CD4-positive, alpha-beta T cell treated with Interferon alpha-2 for 1 hour (primary cell): ENCODE measurements around the gene FCN3.
"Not testable (repeated sequence)": the region's sequence is repeated elsewhere in the genome, so short reads cannot be mapped to it uniquely, and the experiment has no call there.

Experiments
- DNase-seq, 2 donors: peaks; one replicate each; pipeline ENCODE4 v3.0.0-alpha.2; 2020 to 2022

The FCN3 gene

GRCh38 chr1:27374362-27375086 lies at the start of gene FCN3:
Gene FCN3 (minus strand): TSS chr1:27374824. CDS start chr1:27374818, 6 bp downstream.
- DNase-seq, result no peak

GRCh38 chr1:27423709-27424108 lies 49.1 kb upstream of the FCN3 start:
- no peak for DNase-seq

- peak in 1 of 2 donors; percentile 40 for DNase-seq
Observed at GRCh38 chr1:27418326-27419185, 43.9 kb upstream of the FCN3 start.

GRCh38 chr1:27417713-27418112 lies 43.1 kb upstream of the FCN3 start:
- no peak for DNase-seq

- peak; percentile 71 to 77 for DNase-seq
Observed at GRCh38 chr1:27416387-27417111, 41.9 kb upstream of the FCN3 start.

- DNase-seq, result no peak
Observed at GRCh38 chr1:27414091-27414490, 39.5 kb upstream of the FCN3 start.

- no peak for DNase-seq
Observed at GRCh38 chr1:27413004-27413403, 38.4 kb upstream of the FCN3 start.

GRCh38 chr1:27412502-27412901 lies 37.9 kb upstream of the FCN3 start:
- no peak for DNase-seq

GRCh38 chr1:27410709-27411108 lies 36.1 kb upstream of the FCN3 start:
- DNase-seq, result no peak

GRCh38 chr1:27409669-27410068 lies 35.0 kb upstream of the FCN3 start:
- DNase-seq, result no peak

- DNase-seq, result no peak
Observed at GRCh38 chr1:27408151-27408550, 33.5 kb upstream of the FCN3 start.

GRCh38 chr1:27406791-27407190 lies 32.2 kb upstream of the FCN3 start:
- DNase-seq, result peak in 1 of 2 donors; percentile 42

- DNase-seq, result no peak
Observed at GRCh38 chr1:27406362-27406680, 31.7 kb upstream of the FCN3 start.

- DNase-seq, result not testable (repeated sequence)
Observed at GRCh38 chr1:27405598-27406361, 31.2 kb upstream of the FCN3 start.

GRCh38 chr1:27405074-27405473 lies 30.4 kb upstream of the FCN3 start:
- DNase-seq, result no peak

GRCh38 chr1:27403931-27404330 lies 29.3 kb upstream of the FCN3 start:
- DNase-seq, result no peak

GRCh38 chr1:27403065-27403726 lies 28.6 kb upstream of the FCN3 start:
- peak; percentile 31 to 41 for DNase-seq

- peak in 1 of 2 donors; percentile 47 for DNase-seq
Observed at GRCh38 chr1:27402349-27402754, 27.7 kb upstream of the FCN3 start.

- DNase-seq, result no peak
Observed at GRCh38 chr1:27400963-27401341, 26.3 kb upstream of the FCN3 start.

- DNase-seq, result no peak
Observed at GRCh38 chr1:27400082-27400962, 25.7 kb upstream of the FCN3 start.
